ENCODE results near the gene EBPL. TPM values are rescaled to one million over a fixed set of nuclear protein-coding genes. Genes with fewer than 3 reads are reported as not detected.
A peak's percentile ranks its signal among the peaks of the same experiment; 100 is the strongest.

EBPL gene
- total and polyA plus RNA-seq, 11 donors: 3.2 to 13.8 (median 5.8) TPM

DNA sequence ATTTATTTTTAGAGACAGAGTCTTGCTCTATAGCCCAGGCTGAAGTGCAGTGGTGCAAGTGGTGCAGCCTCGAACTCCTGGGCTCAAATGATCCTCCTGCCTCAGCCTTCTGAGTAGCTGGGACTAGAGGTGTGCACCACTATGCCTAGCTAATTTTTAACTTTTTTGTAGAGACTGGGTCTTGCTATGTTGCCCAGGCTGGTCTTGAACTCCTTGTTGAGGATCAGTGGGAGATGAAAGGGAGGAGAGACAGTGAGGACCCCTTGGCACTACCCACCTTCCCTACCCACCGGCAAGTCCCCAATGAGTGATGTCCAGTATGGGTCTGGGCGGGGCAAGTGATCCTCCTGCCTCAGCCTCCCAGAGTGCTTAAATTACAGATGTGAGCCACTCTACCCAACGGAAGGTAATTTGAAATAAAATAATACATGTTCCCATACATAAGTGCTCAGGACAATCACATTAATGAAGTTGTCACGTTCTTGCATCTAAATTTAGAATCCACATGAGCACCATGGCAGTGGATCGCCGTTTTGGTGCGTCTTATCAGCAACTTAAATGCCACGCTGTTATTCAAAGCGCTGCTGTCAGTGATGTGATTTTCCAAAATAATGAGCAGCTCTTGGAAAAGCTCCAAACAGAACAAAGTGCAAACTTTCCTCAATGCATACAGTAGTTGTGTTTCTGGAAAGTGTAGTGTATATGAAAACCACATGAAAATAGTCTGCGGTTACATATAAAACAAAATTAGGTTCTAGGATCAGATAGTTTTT lies 68.9 kb downstream of the EBPL start:
- peak; percentile 60 to 84 (median 80) for ATAC-seq

GRCh38 chr13:49620170-49620621 lies 71.1 kb downstream of the EBPL start:
- 17 to 56% (median 40%) methylated on average over 22 of the region's 22 CpGs for WGBS, 4 donors
- Histone ChIP-seq H3K9me3 (no peaks in the 10 kb centered on the region), H3K27ac (peak overlapping the region in 4 of 12 donors; percentile 10 to 45 (median 24)), H3K36me3 (no peaks in the 10 kb centered on the region), H3K4me3 (peak overlapping the region in 7 of 12 donors; percentile 5 to 37 (median 23)), H3K4me1 (peaks cover under 1 to 34% (median 16%) of the 10 kb centered on the region in 12 donors), H3K27me3 (no peaks in the 10 kb centered on the region)
- TF ChIP-seq POLR2A (IDR thresholded peaks at IDR 0.05): no peak
- TF ChIP-seq, protein P1, sequence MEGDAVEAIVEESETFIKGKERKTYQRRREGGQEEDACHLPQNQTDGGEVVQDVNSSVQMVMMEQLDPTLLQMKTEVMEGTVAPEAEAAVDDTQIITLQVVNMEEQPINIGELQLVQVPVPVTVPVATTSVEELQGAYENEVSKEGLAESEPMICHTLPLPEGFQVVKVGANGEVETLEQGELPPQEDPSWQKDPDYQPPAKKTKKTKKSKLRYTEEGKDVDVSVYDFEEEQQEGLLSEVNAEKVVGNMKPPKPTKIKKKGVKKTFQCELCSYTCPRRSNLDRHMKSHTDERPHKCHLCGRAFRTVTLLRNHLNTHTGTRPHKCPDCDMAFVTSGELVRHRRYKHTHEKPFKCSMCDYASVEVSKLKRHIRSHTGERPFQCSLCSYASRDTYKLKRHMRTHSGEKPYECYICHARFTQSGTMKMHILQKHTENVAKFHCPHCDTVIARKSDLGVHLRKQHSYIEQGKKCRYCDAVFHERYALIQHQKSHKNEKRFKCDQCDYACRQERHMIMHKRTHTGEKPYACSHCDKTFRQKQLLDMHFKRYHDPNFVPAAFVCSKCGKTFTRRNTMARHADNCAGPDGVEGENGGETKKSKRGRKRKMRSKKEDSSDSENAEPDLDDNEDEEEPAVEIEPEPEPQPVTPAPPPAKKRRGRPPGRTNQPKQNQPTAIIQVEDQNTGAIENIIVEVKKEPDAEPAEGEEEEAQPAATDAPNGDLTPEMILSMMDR (IDR thresholded peaks at IDR 0.05): no peak
- intact Hi-C loops (cut with DNase I): no loop called here
- DNase-seq: no peak
- no peak for ATAC-seq

More for the DNA sequence above, 68.9 kb downstream of the EBPL start:
- peak in 4 of 5 donors; percentile 44 to 79 (median 54) for DNase-seq
- peaks cover 0 to 20% (median 6%) of the 10 kb centered on the region in 12 donors for H3K4me1 ChIP-seq
- 32 to 40% (median 34%) methylated on average over 11 of the region's 11 CpGs for WGBS, 4 donors
- H3K4me3 ChIP-seq: no peak overlapping the region
- H3K9me3 ChIP-seq: no peaks in the 10 kb centered on the region
- intact Hi-C loops (cut with DNase I): no loop called here
- peak overlapping the region in 11 of 12 donors; percentile 54 to 84 (median 73) for H3K27ac ChIP-seq
- no peak for TF ChIP-seq POLR2A (IDR thresholded peaks at IDR 0.05)
- TF ChIP-seq, protein P1 (IDR thresholded peaks at IDR 0.05): no peak
- no peaks in the 10 kb centered on the region for H3K27me3 ChIP-seq
- H3K36me3 ChIP-seq: no peaks in the 10 kb centered on the region

DNA sequence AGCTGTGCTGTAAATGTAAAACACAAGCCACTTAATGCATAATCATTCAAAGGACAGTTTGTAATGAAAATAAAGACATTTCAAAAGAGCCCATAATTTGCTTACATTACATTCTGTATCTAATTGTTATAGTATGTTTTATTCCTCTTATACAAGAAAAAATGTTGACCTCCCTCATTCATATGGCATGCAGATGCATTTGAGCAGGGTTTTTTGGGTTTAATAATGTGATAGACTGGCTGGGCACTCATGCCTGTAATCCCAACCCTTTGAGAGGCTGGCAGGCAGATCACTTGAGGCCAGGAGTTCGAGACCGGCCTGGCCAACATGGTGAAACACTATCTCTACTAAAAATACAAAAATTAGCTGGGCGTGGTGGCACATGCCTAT lies 74.6 kb downstream of the EBPL start:
- no peak for TF ChIP-seq POLR2A (IDR thresholded peaks at IDR 0.05)
- TF ChIP-seq, protein P1 (IDR thresholded peaks at IDR 0.05): no peak
- H3K27ac ChIP-seq: peak overlapping the region in 11 of 12 donors; percentile 51 to 76 (median 66)
- intact Hi-C loops (cut with DNase I): no loop called here
- peaks cover 0 to 10% (median 0%) of the 10 kb centered on the region in 12 donors for H3K9me3 ChIP-seq
- H3K4me3 ChIP-seq: no peak overlapping the region
- 87 to 93% (median 90%) methylated on average over 3 of the region's 3 CpGs for WGBS, 4 donors
- DNase-seq (no peak), ATAC-seq (no peak)
- no peaks in the 10 kb centered on the region for H3K36me3 ChIP-seq
- peaks cover 0 to 26% (median 12%) of the 10 kb centered on the region in 12 donors for H3K4me1 ChIP-seq
- H3K27me3 ChIP-seq: no peaks in the 10 kb centered on the region

Data from heart left ventricle (tissue), 16 donors.